Measurements from ENCODE around the gene SLC22A12.

Gene SLC22A12

GRCh38 chr11:64605656-64606585 is 14.9 kb downstream of the SLC22A12 start:
- DNase-seq = no peak

- no peak for DNase-seq
These were observed 15.9 kb downstream of the SLC22A12 start for GRCh38 chr11:64606796-64607380.

- no peak for DNase-seq
These were observed 16.5 kb downstream of the SLC22A12 start for GRCh38 chr11:64607381-64607985.

GRCh38 chr11:64608046-64608445 is 17.0 kb downstream of the SLC22A12 start:
- DNase-seq = no peak

GRCh38 chr11:64608636-64609035 is 17.6 kb downstream of the SLC22A12 start:
- DNase-seq = no peak

GRCh38 chr11:64609436-64610047 is 18.5 kb downstream of the SLC22A12 start:
- DNase-seq = no peak

GRCh38 chr11:64610596-64610995 is 19.6 kb downstream of the SLC22A12 start:
- no peak for DNase-seq

GRCh38 chr11:64611176-64611575 is 20.2 kb downstream of the SLC22A12 start:
- DNase-seq = no peak

GRCh38 chr11:64611869-64612646 is 21.0 kb downstream of the SLC22A12 start:
- DNase-seq = no peak

- no peak for DNase-seq
These were observed 22.6 kb downstream of the SLC22A12 start for GRCh38 chr11:64613648-64614047.

GRCh38 chr11:64614917-64615316 is 23.9 kb downstream of the SLC22A12 start:
- DNase-seq = no peak

- no peak for DNase-seq
These were observed 25.8 kb downstream of the SLC22A12 start for GRCh38 chr11:64616817-64617216.

GRCh38 chr11:64619196-64619595 is 28.2 kb downstream of the SLC22A12 start:
- DNase-seq = no peak

- no peak for DNase-seq
These were observed 28.9 kb downstream of the SLC22A12 start for GRCh38 chr11:64619811-64620380.

- DNase-seq = no peak
These were observed 29.5 kb downstream of the SLC22A12 start for GRCh38 chr11:64620381-64620971.

- no peak for DNase-seq
These were observed 30.4 kb downstream of the SLC22A12 start for GRCh38 chr11:64621283-64622019.

GRCh38 chr11:64622681-64623080 is 31.7 kb downstream of the SLC22A12 start:
- no peak for DNase-seq

GRCh38 chr11:64624883-64625481 is 34.0 kb downstream of the SLC22A12 start:
- DNase-seq = no peak

- no peak for DNase-seq
These were observed 35.6 kb downstream of the SLC22A12 start for GRCh38 chr11:64626637-64627036.

GRCh38 chr11:64627371-64627770 is 36.4 kb downstream of the SLC22A12 start:
- DNase-seq = no peak

- DNase-seq = no peak
These were observed 37.6 kb downstream of the SLC22A12 start for GRCh38 chr11:64628596-64628995.

All from NCI-H748 treated with DMSO at 0.1 percent for 48 hours (cell line).